Pons (tissue), 1 donor: ENCODE measurements around the gene IPO11.
"Not testable (repeated sequence)": the region's sequence is repeated elsewhere in the genome, so short reads cannot be mapped to it uniquely, and the experiment has no call there.

Experiments used
- DNase-seq: peaks from one replicate; pipeline ENCODE4 v3.0.0-alpha.2; 2016; ENCODE audit warnings: low spot score

IPO11 gene

GRCh38 chr5:62450259-62450658 is 37.7 kb downstream of the IPO11 start:
- DNase-seq, result no peak

DNA sequence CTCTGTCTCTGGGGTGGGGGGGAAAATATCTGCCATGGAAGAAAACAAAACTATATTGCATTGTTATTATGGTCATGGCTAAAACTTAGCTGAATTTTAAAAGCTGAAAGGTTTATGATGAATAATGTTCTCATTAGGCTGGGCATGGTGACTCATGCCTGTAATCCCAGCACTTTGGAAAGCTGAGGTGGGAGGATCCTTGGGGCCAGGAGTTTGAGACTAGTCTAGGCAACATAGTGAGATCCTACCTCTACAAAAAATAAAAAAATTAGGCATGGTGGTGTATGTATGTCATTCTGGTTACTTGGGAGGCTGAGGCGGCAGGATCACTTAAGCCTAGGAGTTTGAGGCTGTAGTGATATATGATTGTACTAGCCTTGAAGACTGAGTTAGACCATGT is 44.5 kb downstream of the IPO11 start:
- DNase-seq, result no peak

DNA sequence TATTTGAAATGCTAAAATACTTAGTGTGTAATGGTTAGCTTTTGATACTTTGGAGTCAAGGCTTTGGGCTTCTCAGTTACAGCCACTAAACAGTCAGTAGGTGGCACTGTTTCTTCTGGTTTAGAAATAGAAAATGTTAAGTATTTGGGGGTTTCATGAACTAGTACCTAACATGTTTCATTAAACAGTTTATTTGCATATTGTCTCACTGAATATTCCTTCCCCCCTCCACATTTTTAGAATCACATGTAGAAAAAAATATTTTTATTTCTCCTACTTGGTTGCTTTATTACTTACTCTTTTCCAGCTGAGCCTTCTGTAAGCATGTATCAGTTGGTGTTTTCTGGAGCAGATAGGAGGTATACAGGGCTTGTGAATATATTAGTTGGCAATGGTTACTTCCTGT is 48.0 kb downstream of the IPO11 start:
- DNase-seq, result peak; percentile 73

- no peak for DNase-seq
These were observed 49.0 kb downstream of the IPO11 start for GRCh38 chr5:62461561-62461960.

- DNase-seq, result no peak
These were observed 53.7 kb downstream of the IPO11 start for GRCh38 chr5:62465985-62466925.

DNA sequence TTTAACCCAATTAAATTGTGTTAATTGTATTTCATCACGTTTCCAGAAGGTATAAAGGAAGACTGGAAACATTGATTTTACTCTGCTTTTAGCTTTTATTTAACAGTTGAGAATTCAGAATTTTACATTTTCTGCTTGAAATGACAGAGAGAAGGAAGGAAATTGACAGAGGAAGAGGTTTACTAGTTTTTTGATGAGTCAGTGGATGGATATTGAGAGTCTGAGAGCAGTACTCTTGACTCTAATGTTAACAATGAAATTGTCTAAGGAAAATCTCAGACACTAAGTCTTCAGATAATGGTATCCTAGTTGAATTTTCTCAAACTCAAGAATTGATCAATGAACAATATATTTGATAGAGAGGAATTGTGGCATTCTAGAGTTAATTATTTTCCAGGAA is 60.6 kb downstream of the IPO11 start:
- DNase-seq, result no peak

DNA sequence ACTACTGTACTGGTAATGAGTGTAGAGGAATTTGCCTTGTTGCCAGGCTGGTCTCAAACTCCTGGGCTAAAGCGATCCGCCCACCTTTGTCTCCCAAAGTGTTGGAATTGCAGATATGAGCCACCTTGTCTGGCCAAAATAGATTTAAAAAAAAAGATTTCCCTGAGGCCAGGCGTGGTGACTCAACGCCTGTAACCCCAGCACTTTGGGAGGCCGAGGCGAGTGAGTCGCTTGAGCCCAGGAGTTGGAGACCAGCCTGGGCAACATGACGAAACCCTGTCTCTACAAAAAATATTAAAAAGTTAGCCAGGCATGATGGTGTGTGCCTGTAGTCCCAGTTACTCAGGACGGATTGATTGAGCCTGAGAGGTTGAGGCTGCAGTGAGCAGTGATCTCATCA is 62.5 kb downstream of the IPO11 start:
- no peak for DNase-seq

DNA sequence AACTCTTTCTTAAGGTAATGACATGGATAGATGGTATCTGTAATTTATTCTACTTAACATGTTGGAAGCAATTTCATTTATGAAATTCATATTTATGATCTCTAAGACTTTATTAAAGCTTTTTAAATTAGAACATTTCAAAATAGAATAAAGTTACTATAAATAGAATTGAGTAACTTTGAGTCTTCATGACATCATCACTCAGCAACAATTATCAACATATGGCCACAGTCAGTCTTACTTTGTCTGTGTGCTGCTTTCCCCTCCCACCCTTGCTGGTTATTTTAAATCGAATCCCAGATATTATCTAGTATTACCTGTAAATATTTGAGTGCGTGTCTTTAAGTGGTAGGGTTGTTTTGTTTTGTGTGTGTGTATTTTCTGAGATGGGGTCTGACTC is 65.2 kb downstream of the IPO11 start:
- DNase-seq, result no peak

DNA sequence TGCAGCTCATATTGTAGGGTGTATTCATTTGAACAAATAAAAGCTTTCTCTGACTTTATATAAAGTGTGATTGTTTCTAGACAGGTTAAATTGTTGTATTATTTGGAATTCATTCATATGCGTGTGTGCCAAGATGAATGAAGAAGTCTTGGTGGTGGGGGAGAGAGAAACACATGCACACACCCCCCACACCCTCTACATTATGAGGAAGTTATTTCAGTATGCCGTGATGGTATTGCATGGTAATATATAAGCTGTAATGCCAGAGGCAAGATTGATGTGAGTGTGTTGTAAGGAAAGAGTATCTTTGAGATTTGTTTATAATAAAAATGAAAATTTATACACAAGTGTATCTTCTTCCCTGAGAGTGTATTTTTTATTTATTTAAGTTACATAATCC is 71.0 kb downstream of the IPO11 start:
- no peak for DNase-seq

DNA sequence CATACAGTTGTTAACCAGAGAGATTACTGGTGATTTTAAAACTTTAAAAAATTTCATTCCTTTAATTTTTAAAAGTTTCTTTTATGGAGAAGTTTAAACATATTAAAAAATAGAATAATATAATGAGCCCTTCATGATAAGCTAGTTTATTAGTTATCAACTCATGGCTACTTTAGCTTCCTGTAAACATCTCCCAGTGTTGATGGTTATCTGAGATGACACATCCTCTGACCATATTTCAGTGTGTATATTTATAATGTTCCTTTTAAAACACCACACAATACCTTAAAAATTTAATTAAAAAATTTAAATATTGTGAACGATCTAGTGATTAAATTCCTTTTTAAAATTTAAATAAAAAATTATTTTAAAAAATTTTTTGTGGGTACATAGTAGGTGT is 74.1 kb downstream of the IPO11 start:
- no peak for DNase-seq

DNA sequence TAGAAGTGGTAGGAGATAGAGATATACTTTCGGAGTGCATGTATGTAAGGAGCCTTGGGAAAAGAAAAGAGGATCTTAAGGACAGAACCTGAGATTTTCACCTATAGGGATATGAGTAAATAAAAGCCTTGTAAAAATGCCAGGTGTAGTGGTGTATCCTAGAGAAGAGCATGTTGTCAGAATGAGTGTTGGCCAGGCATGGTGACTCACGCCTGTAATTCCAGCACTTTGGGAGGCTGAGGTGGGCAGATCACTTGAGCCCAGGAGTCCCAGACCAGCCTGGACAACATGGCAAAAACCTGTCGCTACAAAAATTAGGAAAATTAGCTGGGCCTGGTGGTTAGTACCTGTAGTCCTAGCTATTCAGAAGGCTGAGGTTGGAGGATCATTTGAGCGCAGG is 76.0 kb downstream of the IPO11 start:
- no peak for DNase-seq

- DNase-seq, result no peak
These were observed 76.9 kb downstream of the IPO11 start for GRCh38 chr5:62489471-62489870.

GRCh38 chr5:62494772-62495171 is 82.2 kb downstream of the IPO11 start:
- DNase-seq, result no peak

GRCh38 chr5:62496876-62497275 is 84.3 kb downstream of the IPO11 start:
- no peak for DNase-seq

DNA sequence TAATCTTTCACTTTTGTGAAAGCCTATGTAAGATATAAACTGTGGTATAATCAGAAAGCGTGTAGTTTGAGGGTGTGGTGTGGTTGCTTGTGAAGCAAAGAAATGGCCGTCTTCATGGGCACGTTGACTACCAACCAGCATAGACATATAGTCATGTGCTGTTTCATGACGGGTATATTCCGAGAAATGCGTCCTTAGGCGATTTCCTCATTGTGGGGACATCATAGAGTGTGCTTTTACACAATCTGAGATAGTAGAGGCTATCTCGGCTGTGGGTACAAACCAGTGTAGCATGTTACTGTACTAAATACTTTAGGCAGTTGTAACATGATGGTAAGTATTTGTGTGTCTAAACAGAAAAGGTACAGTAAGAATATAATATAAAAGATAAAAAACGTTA is 86.4 kb downstream of the IPO11 start:
- no peak for DNase-seq

- DNase-seq, result no peak
These were observed 87.2 kb downstream of the IPO11 start for GRCh38 chr5:62499756-62500155.

GRCh38 chr5:62502456-62503101 is 90.0 kb downstream of the IPO11 start:
- DNase-seq, result no peak

- DNase-seq, result no peak
These were observed 91.6 kb downstream of the IPO11 start for GRCh38 chr5:62504129-62504528.

- DNase-seq, result no peak
These were observed 94.3 kb downstream of the IPO11 start for GRCh38 chr5:62506659-62507460.

DNA sequence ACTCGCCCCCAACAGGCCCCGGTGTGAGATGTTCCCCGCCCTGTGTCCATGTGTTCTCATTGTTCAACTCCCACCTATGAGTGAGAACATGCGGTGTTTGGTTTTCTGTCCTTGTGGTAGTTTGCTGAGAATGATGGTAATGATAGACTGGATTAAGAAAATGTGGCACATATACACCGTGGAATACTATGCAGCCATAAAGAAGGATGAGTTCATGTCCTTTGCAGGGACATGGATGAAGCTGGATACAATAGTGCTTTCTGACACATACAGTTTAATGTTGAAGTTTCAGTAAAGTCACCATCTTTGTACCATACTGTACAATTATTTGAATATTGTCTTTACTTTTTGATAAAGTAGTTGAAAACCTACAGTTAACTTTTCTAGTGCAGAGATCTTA is 96.2 kb downstream of the IPO11 start:
- not testable (repeated sequence) for DNase-seq

DNA sequence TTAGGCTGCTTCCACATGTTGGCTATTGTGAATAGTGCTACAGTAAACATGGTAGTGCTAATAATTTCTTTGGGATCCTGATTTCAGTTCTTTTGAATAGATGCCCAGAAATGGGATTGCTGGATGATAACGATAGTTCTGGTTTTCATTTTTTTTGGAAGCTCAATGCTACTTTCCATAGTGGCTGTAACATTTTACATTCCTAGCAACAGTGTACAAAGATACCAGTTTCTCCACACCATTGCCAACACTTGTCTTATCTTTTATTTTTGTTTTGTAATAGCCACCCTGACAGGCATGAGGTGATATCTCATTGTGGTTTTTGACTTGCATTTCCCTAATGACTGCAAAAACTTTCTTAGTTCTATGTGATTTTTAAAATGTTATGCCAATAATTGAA is 97.2 kb downstream of the IPO11 start:
- no peak for DNase-seq

- DNase-seq, result not testable (repeated sequence)
These were observed 100.5 kb downstream of the IPO11 start for GRCh38 chr5:62513085-62513484.
